Fibroblast of lung (primary cell): ENCODE measurements around the gene STYXL2.

Source experiments
- CTCF ChIP-seq, 2 donors: IDR thresholded peaks in 1 of 2; conservative IDR thresholded peaks in 1 of 2; 1 replicate in 1 of 2; 2 replicates in 1 of 2; pipeline ENCODE4 v1.5.1; 2011 to 2012; ENCODE audit warnings: low read length in 2 of 2, control low read depth in 1 of 2, inconsistent platforms in 1 of 2, low read depth in 1 of 2, mild to moderate bottlenecking in 1 of 2
- EZH2 ChIP-seq: IDR thresholded peaks from 2 replicates; pipeline ENCODE4 v1.5.1; 2012; ENCODE audit warnings: low read length, control low read depth, mild to moderate bottlenecking; ENCODE audit errors: missing control alignments

- TF ChIP-seq CTCF (conservative IDR thresholded peaks at IDR 0.05 in 1 of 2, IDR thresholded peaks at IDR 0.05 in 1 of 2; ENCODE audit: low read depth in 1 of 2, low read length in 2 of 2) = no peak
- TF ChIP-seq EZH2 = no peak
These were observed 16.7 kb downstream of the STYXL2 start for GRCh38 chr1:167110586-167110985.
